Endothelial cell of umbilical vein (primary cell): ENCODE data around the gene NOS2. TPM values are rescaled to one million over a fixed set of nuclear protein-coding genes. Genes with fewer than 3 reads are reported as not detected.

Experiments used
- BruUV-seq: library from RNA; stranded (reverse); fragments of 400-500 nt; replicated peaks from 2 replicates; lab custom pipeline; 2021; lab: Mats Ljungman, UMichigan
- CTCF ChIA-PET: fragments of 300-600, 350-600 bp; sonication (Branson Sonifier 250); formaldehyde crosslinking; loops from one replicate; lab custom pipeline; 2021; ENCODE audit warnings: antibody characterized with exemption, inconsistent platforms; lab: Charles Lee
- POLR2A ChIA-PET: fragments of 300-600, 350-600 bp; sonication (Branson Sonifier 250); formaldehyde crosslinking; loops from one replicate; lab custom pipeline; 2021; ENCODE audit warnings: antibody characterized with exemption, inconsistent platforms; lab: Charles Lee
- DNase-seq: peaks from one replicate; pipeline ENCODE4 v3.0.0-alpha.2; 2011; ENCODE audit warnings: low read depth, low spot score
- FAIRE-seq: peaks from 2 replicates; lab custom pipeline; 2011; peaks lifted over from hg19 to GRCh38; lab: Jason Lieb, UNC
- H2AFZ ChIP-seq: 2 replicates; pipeline ENCODE4 v1.6.0; 2012; ENCODE audit warnings: low read depth, low read length, control low read depth, inconsistent platforms
- H3K27ac ChIP-seq: 2 replicates; pipeline ENCODE4 v1.5.1; 2011; ENCODE audit warnings: low read depth, mild to moderate bottlenecking, control low read depth, low read length, moderate library complexity; ENCODE audit not compliant: insufficient read depth
- H3K27me3 ChIP-seq, 2 experiments: 2 replicates each; pipeline versions ENCODE4 v1.6.0 to v1.6.1; 2011; ENCODE audit warnings: low read length in 2 of 2, mixed read lengths in 1 of 2; ENCODE audit not compliant: control insufficient read depth in 2 of 2, insufficient read depth in 2 of 2
- H3K36me3 ChIP-seq, 2 experiments: 2 replicates in 1 of 2; 3 replicates in 1 of 2; pipeline ENCODE4 v1.5.1; 2011; ENCODE audit warnings: low read length in 2 of 2, mild to moderate bottlenecking in 1 of 2, moderate library complexity in 1 of 2; ENCODE audit not compliant: control insufficient read depth in 2 of 2, insufficient read depth in 2 of 2; ENCODE audit errors: extremely low read depth in 1 of 2
- H3K4me1 ChIP-seq: 3 replicates; pipeline ENCODE4 v1.5.1; 2011; ENCODE audit warnings: mild to moderate bottlenecking, low read length; ENCODE audit not compliant: control insufficient read depth, insufficient read depth; ENCODE audit errors: extremely low read depth
- H3K4me2 ChIP-seq: 2 replicates; pipeline ENCODE4 v1.6.1; 2011; ENCODE audit warnings: low read length, control low read depth, mixed read lengths; ENCODE audit not compliant: insufficient read depth
- H3K4me3 ChIP-seq, 3 experiments: fragments of 200-600 bp in 1 of 3; sonication (generic), shearing (Covaris generic) in 1 of 3; replicated peaks in 1 of 3; 2 replicates each; pipeline ENCODE4 v1.5.1; 2011 to 2016; ENCODE audit warnings: control low read depth in 3 of 3, low read length in 3 of 3, mild to moderate bottlenecking in 2 of 3, inconsistent platforms in 1 of 3, low read depth in 1 of 3, moderate library complexity in 1 of 3; ENCODE audit not compliant: insufficient read depth in 1 of 3
- H3K79me2 ChIP-seq: 2 replicates; pipeline ENCODE4 v1.6.0; 2012; ENCODE audit warnings: low read length, inconsistent platforms; ENCODE audit not compliant: control insufficient read depth, insufficient read depth
- H3K9ac ChIP-seq: replicated peaks from 2 replicates; pipeline ENCODE3; 2011; ENCODE audit warnings: low read length, control low read depth; ENCODE audit not compliant: insufficient read depth; ENCODE audit errors: extremely low read depth
- H3K9me1 ChIP-seq: replicated peaks from 3 replicates; pipeline ENCODE4 v1.6.0; 2011; ENCODE audit warnings: mild to moderate bottlenecking, low read length; ENCODE audit not compliant: control insufficient read depth, insufficient read depth; ENCODE audit errors: extremely low read depth
- H3K9me3 ChIP-seq: replicated peaks from 2 replicates; pipeline ENCODE4 v1.5.1; 2012; ENCODE audit warnings: low read length, inconsistent platforms; ENCODE audit not compliant: control insufficient read depth, insufficient read depth
- H4K20me1 ChIP-seq: replicated peaks from 2 replicates; pipeline ENCODE3; 2011; ENCODE audit warnings: mild to moderate bottlenecking, low read length; ENCODE audit not compliant: control insufficient read depth, insufficient read depth; ENCODE audit errors: extremely low read depth
- EZH2 ChIP-seq: IDR thresholded peaks from 2 replicates; pipeline ENCODE4 v1.6.1; 2012; ENCODE audit warnings: borderline replicate concordance, low read depth, mild to moderate bottlenecking, moderate library complexity, low read length, inconsistent platforms; ENCODE audit not compliant: severe bottlenecking
- FOS ChIP-seq: IDR thresholded peaks from 2 replicates; pipeline ENCODE4 v1.6.1; 2011; ENCODE audit warnings: mild to moderate bottlenecking, low read length, moderate library complexity, borderline replicate concordance; ENCODE audit not compliant: insufficient read depth
- GATA2 ChIP-seq: IDR thresholded peaks from 2 replicates; pipeline ENCODE4 v1.7.0; 2011; ENCODE audit warnings: low read depth, mild to moderate bottlenecking, moderate library complexity, mixed read lengths, low read length; ENCODE audit not compliant: insufficient read length, insufficient read depth
- JUN ChIP-seq: IDR thresholded peaks from 2 replicates; pipeline ENCODE4 v1.6.1; 2011; ENCODE audit warnings: borderline replicate concordance, low read depth; ENCODE audit not compliant: insufficient read length, insufficient read depth
- MYC ChIP-seq: IDR thresholded peaks from one replicate; pipeline ENCODE4 v1.6.1; 2011; ENCODE audit warnings: mild to moderate bottlenecking, low read depth, low read length
- POLR2A ChIP-seq: IDR thresholded peaks from 2 replicates; pipeline ENCODE4 v1.6.1; 2012; ENCODE audit warnings: low read depth, mild to moderate bottlenecking, control low read depth, low read length
- POLR2AphosphoS5 ChIP-seq: IDR thresholded peaks from 2 replicates; pipeline ENCODE4 v1.6.1; 2012; ENCODE audit warnings: low read depth, mild to moderate bottlenecking, control low read depth, low read length, moderate library complexity; ENCODE audit not compliant: insufficient read depth
- dilution Hi-C: fragments of 300-500 bp; cut with MboI; formaldehyde crosslinking; loops from one replicate; pipeline ENCODE4 v1.15.0; 2019; ENCODE audit warnings: low sequenced_read_pairs; ENCODE audit not compliant: extremely low pct_ligation_motif_present
- intact Hi-C: fragments of 100-400 bp; cut with micrococcal nuclease; formaldehyde crosslinking; loops from one replicate; pipeline ENCODE4 v1.10.0; 2022
- polyA plus RNA-seq, 4 experiments: library from polyadenylated mRNA; depleted of rRNA in 3 of 4; stranded (reverse) in 3 of 4; unstranded in 1 of 4; fragments of >200 nt; gene quantifications; 2 replicates each; pipeline versions ENCODE4 v1.2.1 to v1.2.3, GENCODE V29; 2011 to 2012; ENCODE audit warnings: missing spikeins in 1 of 4
- total RNA-seq: library from RNA; stranded (reverse); gene quantifications from 2 replicates; pipeline ENCODE4 v1.2.3, GENCODE V29; 2021
- TF ChIP-seq, protein P1 (sequence below), 2 donors: IDR thresholded peaks; 1 replicate in 1 of 2; 2 replicates in 1 of 2; pipeline ENCODE4 v1.5.1; 2011; ENCODE audit warnings: low read length in 2 of 2, mild to moderate bottlenecking in 2 of 2, moderate library complexity in 2 of 2, control low read depth in 1 of 2, inconsistent platforms in 1 of 2, low read depth in 1 of 2; ENCODE audit not compliant: insufficient read depth in 1 of 2; ENCODE audit errors: extremely low read depth in 1 of 2
- TF ChIP-seq, protein P2 (sequence below): IDR thresholded peaks from 2 replicates; pipeline ENCODE4 v1.6.1; 2011; ENCODE audit not compliant: insufficient read depth, insufficient read length

Gene NOS2
- total and polyA plus RNA-seq, 2 donors (not counting 3 experiments of a cell fraction or from before 2014, with no cell fraction given), result 0.01 TPM; not detected in 1

DNA sequence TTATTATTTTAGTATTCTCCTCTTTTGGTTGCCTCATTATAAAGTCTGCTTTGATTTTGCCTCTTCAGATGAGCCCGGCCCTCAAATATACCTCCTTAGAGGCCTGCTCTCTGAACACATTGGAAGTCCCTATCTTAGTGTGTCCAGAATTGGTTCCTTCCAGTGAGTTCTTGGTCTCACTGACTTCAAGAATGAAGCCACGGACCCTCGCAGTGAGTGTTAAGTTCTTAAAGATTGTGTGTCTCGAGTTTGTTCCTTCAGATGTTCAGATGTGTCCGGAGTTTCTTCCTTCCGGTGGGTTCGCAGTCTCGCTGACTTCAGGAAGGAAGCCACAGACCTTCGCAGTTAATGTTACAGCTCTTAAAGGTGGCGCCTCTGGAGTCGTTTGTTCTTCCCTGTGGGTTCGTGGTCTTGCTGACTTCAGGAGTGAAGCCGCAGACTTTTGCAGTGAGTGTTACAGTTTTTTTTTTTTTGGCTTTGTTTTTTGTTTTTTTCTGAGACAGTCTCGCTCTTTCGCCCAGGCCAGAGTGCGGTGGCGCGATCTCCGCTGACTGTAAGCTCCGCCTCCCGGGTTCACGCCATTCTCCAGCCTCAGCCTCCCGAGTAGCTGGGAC lies 45.8 kb upstream of the NOS2 start:
- intact Hi-C loops (no loop called here), dilution Hi-C loops (no loop called here)
- no peak for FAIRE-seq
- ChIA-PET CTCF (interaction anchor here (0.6 to 1.1 kb wide), 3 partner anchors 34 to 598 kb away, joined by 3 to 5 read pairs (median 3); no protein-coding TSS in a partner anchor), POLR2A (interaction anchor here (0.6 kb wide), 1 partner anchor 28 kb away, joined by 5 read pairs; no protein-coding TSS in a partner anchor)
- no peak for DNase-seq
- Histone ChIP-seq H3K4me2 (no peak overlapping the region), H3K9me1 (no peaks in the 10 kb centered on the region), H4K20me1 (no peaks in the 10 kb centered on the region), H3K27ac (no peak overlapping the region), H3K4me1 (no peaks in the 10 kb centered on the region), H3K9ac (no peak overlapping the region), H3K9me3 (no peaks in the 10 kb centered on the region), H3K4me3 (no peak overlapping the region), H3K36me3 (no peaks in the 10 kb centered on the region), H3K27me3 (peaks cover 2 to 8% of the 10 kb centered on the region in 2 experiments), H3K79me2 (no peaks in the 10 kb centered on the region), H2AFZ (no peak overlapping the region)
- no TSS peak for BruUV-seq
- no peak for TF ChIP-seq POLR2A
- no peak for TF ChIP-seq JUN
- TF ChIP-seq EZH2, result no peak
- TF ChIP-seq POLR2AphosphoS5, result no peak
- TF ChIP-seq, protein P1, sequence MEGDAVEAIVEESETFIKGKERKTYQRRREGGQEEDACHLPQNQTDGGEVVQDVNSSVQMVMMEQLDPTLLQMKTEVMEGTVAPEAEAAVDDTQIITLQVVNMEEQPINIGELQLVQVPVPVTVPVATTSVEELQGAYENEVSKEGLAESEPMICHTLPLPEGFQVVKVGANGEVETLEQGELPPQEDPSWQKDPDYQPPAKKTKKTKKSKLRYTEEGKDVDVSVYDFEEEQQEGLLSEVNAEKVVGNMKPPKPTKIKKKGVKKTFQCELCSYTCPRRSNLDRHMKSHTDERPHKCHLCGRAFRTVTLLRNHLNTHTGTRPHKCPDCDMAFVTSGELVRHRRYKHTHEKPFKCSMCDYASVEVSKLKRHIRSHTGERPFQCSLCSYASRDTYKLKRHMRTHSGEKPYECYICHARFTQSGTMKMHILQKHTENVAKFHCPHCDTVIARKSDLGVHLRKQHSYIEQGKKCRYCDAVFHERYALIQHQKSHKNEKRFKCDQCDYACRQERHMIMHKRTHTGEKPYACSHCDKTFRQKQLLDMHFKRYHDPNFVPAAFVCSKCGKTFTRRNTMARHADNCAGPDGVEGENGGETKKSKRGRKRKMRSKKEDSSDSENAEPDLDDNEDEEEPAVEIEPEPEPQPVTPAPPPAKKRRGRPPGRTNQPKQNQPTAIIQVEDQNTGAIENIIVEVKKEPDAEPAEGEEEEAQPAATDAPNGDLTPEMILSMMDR (IDR thresholded peaks at IDR 0.05; ENCODE audit: extremely low read depth in 1 of 2, insufficient read depth in 1 of 2, low read depth in 1 of 2, low read length in 2 of 2), result no peak
- TF ChIP-seq FOS, result no peak
- TF ChIP-seq GATA2, result no peak
- no peak for TF ChIP-seq MYC
- TF ChIP-seq, protein P2, sequence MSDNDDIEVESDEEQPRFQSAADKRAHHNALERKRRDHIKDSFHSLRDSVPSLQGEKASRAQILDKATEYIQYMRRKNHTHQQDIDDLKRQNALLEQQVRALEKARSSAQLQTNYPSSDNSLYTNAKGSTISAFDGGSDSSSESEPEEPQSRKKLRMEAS, result no peak
